IMR-90 (cell line): ENCODE data around the gene FAM240A. TPM values are rescaled to one million over a fixed set of nuclear protein-coding genes. Genes with fewer than 3 reads are reported as not detected.

Experiments
- ATAC-seq: fragments of 200-7000 bp; cut with Tn5 transposase; 2 replicates; pipeline ENCODE4 v1.9.1; 2020; ENCODE audit warnings: low read depth, mild to moderate bottlenecking, moderate library complexity
- BruUV-seq: library from RNA; stranded (reverse); fragments of 400-500 nt; replicated peaks from 2 replicates; lab custom pipeline; 2021; lab: Mats Ljungman, UMichigan
- CTCF ChIA-PET: fragments of 300-600 bp; formaldehyde crosslinking; extraction: SDS; loops from one replicate; lab custom pipeline; 2021; ENCODE audit warnings: antibody characterized with exemption; lab: Yijun Ruan, JAX
- POLR2A ChIA-PET: fragments of 300-600 bp; sonication (Branson Sonifier 250); formaldehyde crosslinking; loops from one replicate; lab custom pipeline; 2022; ENCODE audit warnings: antibody characterized with exemption; ENCODE audit not compliant: unreplicated experiment; lab: Charles Lee
- DNase-seq: peaks from one replicate; pipeline ENCODE4 v3.0.0; 2013
- H2AFZ ChIP-seq: replicated peaks from 2 replicates; pipeline ENCODE3; 2013; ENCODE audit warnings: low read length, mild to moderate bottlenecking; ENCODE audit not compliant: poor library complexity
- H2AK5ac ChIP-seq: 2 replicates; pipeline ENCODE4 v1.6.1; 2013; ENCODE audit warnings: low read depth, low read length, inconsistent platforms
- H2AK9ac ChIP-seq: replicated peaks from 2 replicates; pipeline ENCODE3; 2013; ENCODE audit warnings: mild to moderate bottlenecking, low read depth, low read length, moderate library complexity; ENCODE audit not compliant: poor library complexity
- H2BK120ac ChIP-seq: 2 replicates; pipeline ENCODE4 v1.6.1; 2013; ENCODE audit warnings: low read depth, low read length, inconsistent platforms
- H2BK15ac ChIP-seq: 3 replicates; pipeline ENCODE4 v1.6.1; 2013; ENCODE audit warnings: low read depth, low read length, inconsistent platforms
- H2BK20ac ChIP-seq: 2 replicates; pipeline ENCODE4 v1.6.1; 2013; ENCODE audit warnings: low read depth, mild to moderate bottlenecking, inconsistent platforms, low read length, moderate library complexity
- H2BK5ac ChIP-seq: 2 replicates; pipeline ENCODE4 v1.6.1; 2013; ENCODE audit warnings: mild to moderate bottlenecking, low read depth, low read length, inconsistent platforms; ENCODE audit not compliant: poor library complexity, severe bottlenecking
- H3K14ac ChIP-seq: replicated peaks from 2 replicates; pipeline ENCODE4 v1.6.1; 2013; ENCODE audit warnings: low read depth, low read length, inconsistent platforms
- H3K18ac ChIP-seq: 2 replicates; pipeline ENCODE4 v1.6.1; 2013; ENCODE audit warnings: low read depth, low read length, control low read depth
- H3K23ac ChIP-seq: 2 replicates; pipeline ENCODE4 v1.6.1; 2013; ENCODE audit warnings: low read depth, low read length, inconsistent platforms
- H3K27ac ChIP-seq: 2 replicates; pipeline ENCODE4 v1.5.1; 2013; ENCODE audit warnings: mild to moderate bottlenecking, control low read depth, low read length; ENCODE audit not compliant: insufficient read depth
- H3K27me3 ChIP-seq: 2 replicates; pipeline ENCODE4 v1.6.1; 2013; ENCODE audit warnings: low read length; ENCODE audit not compliant: control insufficient read depth, insufficient read depth
- H3K36me3 ChIP-seq: 2 replicates; pipeline ENCODE4 v1.6.1; 2013; ENCODE audit warnings: low read length, mixed read lengths; ENCODE audit not compliant: control insufficient read depth, insufficient read depth
- H3K4ac ChIP-seq: 2 replicates; pipeline ENCODE4 v1.6.1; 2013; ENCODE audit warnings: low read depth, low read length, inconsistent platforms
- H3K4me1 ChIP-seq: 2 replicates; pipeline ENCODE4 v1.6.1; 2013; ENCODE audit warnings: low read length, mixed read lengths; ENCODE audit not compliant: control insufficient read depth, insufficient read depth
- H3K4me2 ChIP-seq: 2 replicates; pipeline ENCODE4 v1.6.1; 2013; ENCODE audit warnings: low read depth, mild to moderate bottlenecking, control low read depth, low read length, moderate library complexity
- H3K4me3 ChIP-seq: 2 replicates; pipeline ENCODE4 v1.5.1; 2013; ENCODE audit warnings: low read depth, mild to moderate bottlenecking, control low read depth, low read length, moderate library complexity; ENCODE audit not compliant: insufficient read depth
- H3K56ac ChIP-seq: 2 replicates; pipeline ENCODE4 v1.6.1; 2013; ENCODE audit warnings: low read length, inconsistent platforms; ENCODE audit not compliant: insufficient read depth; ENCODE audit errors: extremely low read depth
- H3K79me1 ChIP-seq, 2 experiments: 2 replicates each; pipeline ENCODE4 v1.6.1; 2013; ENCODE audit warnings: low read length in 2 of 2, inconsistent platforms in 1 of 2, low read depth in 1 of 2
- H3K9ac ChIP-seq: 2 replicates; pipeline ENCODE4 v1.6.1; 2013; ENCODE audit warnings: low read depth, low read length, control low read depth
- H3K9me1 ChIP-seq: 2 replicates; pipeline ENCODE4 v1.6.1; 2013; ENCODE audit warnings: low read length, inconsistent platforms; ENCODE audit not compliant: insufficient read depth
- H3K9me3 ChIP-seq: 2 replicates; pipeline ENCODE4 v1.6.1; 2013; ENCODE audit warnings: low read length; ENCODE audit not compliant: control insufficient read depth, insufficient read depth
- H4K20me1 ChIP-seq: 2 replicates; pipeline ENCODE4 v1.6.1; 2013; ENCODE audit warnings: low read length, inconsistent platforms; ENCODE audit not compliant: insufficient read depth
- H4K5ac ChIP-seq: 2 replicates; pipeline ENCODE4 v1.6.1; 2013; ENCODE audit warnings: mild to moderate bottlenecking, low read depth, low read length, control low read depth
- H4K8ac ChIP-seq, 2 experiments: 2 replicates each; pipeline ENCODE4 v1.6.1; 2013; ENCODE audit warnings: low read depth in 2 of 2, low read length in 2 of 2, control low read depth in 1 of 2, inconsistent platforms in 1 of 2
- H4K91ac ChIP-seq: 2 replicates; pipeline ENCODE4 v1.6.1; 2013; ENCODE audit warnings: low read depth, low read length, inconsistent platforms; ENCODE audit not compliant: insufficient read depth
- BHLHE40 ChIP-seq: fragments of 150-350 bp; IDR thresholded peaks from 2 replicates; pipeline ENCODE4 v1.6.1; 2016; ENCODE audit warnings: mild to moderate bottlenecking, low read depth, low read length
- CHD1 ChIP-seq: IDR thresholded peaks from 2 replicates; pipeline ENCODE4 v1.6.1; 2012; ENCODE audit warnings: low read depth, low read length, improper control_type of control experiment
- WGBS, 2 experiments: methylation state at CpG; one replicate each; pipeline versions ENCODE4 v1.1.5 to v1.1.7; 2013; ENCODE audit warnings: missing lambda C conversion rate in 2 of 2; ENCODE audit not compliant: insufficient read length in 1 of 2; ENCODE audit errors: extremely low coverage in 2 of 2; 5-methylcytosine and 5-hydroxymethylcytosine counted together
- dilution Hi-C: fragments of 300-500 bp; cut with HindIII; formaldehyde crosslinking; loops from one replicate; pipeline ENCODE4 v1.14.3; 2018; ENCODE audit warnings: low sequenced_read_pairs; ENCODE audit not compliant: unreplicated experiment
- in situ Hi-C: fragments of 300-500 bp; cut with MboI; formaldehyde crosslinking; loops from 3 replicates; pipeline ENCODE4 v1.14.3; 2019; ENCODE audit warnings: low sequenced_read_pairs, inconsistent platforms, mixed read lengths
- intact Hi-C: fragments of 100-400 bp; cut with micrococcal nuclease; formaldehyde crosslinking; loops from 2 replicates; pipeline ENCODE4 v1.10.0; 2022
- polyA plus RNA-seq, 3 experiments: library from polyadenylated mRNA; depleted of rRNA; stranded (reverse); fragments of >200 nt; gene quantifications; 2 replicates each; pipeline ENCODE4 v1.2.3, GENCODE V29; 2012; ENCODE audit warnings: low replicate concordance in 1 of 3
- total RNA-seq: library from RNA; depleted of rRNA; stranded (reverse); fragments of >200 nt; gene quantifications from 2 replicates; pipeline ENCODE4 v1.2.3, GENCODE V29; 2012

The FAM240A gene
- total and polyA plus RNA-seq, 2 of the 4 experiments (the other 2 are of a cell fraction) = not detected

DNA sequence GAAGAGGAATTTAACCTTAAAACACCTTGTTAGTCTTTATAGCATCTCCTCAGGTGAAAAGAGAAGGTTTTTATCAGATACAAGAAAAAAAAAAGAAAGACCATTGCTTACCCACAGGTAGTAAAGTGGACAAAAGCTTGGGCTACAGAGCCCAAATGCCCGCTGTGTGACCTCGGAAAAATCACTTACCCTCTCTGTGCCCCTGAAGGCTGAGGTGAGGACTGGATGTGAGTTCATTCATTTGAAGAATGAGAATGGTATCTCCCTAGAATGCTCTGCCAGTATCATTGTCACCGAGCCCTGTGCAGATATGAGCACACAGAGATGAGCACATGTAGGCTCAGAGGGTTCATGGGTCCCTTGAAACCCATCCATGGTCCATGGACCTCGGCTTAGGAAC is 17.6 kb upstream of the FAM240A start:
- in situ Hi-C loops (no loop called here), intact Hi-C loops (no loop called here), dilution Hi-C loops (no loop called here)
- H2BK5ac ChIP-seq = no peak overlapping the region
- no peak for ATAC-seq
- H2AFZ ChIP-seq = no peak overlapping the region
- no peak overlapping the region for H3K27ac ChIP-seq
- H3K14ac ChIP-seq = no peak overlapping the region
- no peak overlapping the region for H2AK9ac ChIP-seq
- no peaks in the 10 kb centered on the region for H3K9me1 ChIP-seq
- no peak overlapping the region for H4K5ac ChIP-seq
- H3K23ac ChIP-seq = no peak overlapping the region
- no peak for DNase-seq
- H3K56ac ChIP-seq = no peak overlapping the region
- no TSS peak for BruUV-seq
- no peak overlapping the region for H4K91ac ChIP-seq
- H3K9ac ChIP-seq = no peak overlapping the region
- ChIA-PET CTCF (no interaction called here), POLR2A (no interaction called here)
- H3K4ac ChIP-seq = no peak overlapping the region
- no peaks in the 10 kb centered on the region for H3K36me3 ChIP-seq
- H2BK15ac ChIP-seq = no peak overlapping the region
- TF ChIP-seq BHLHE40 = no peak
- TF ChIP-seq CHD1 = no peak
- H3K4me3 ChIP-seq = no peak overlapping the region
- H2BK120ac ChIP-seq = no peak overlapping the region
- no peak overlapping the region for H2BK20ac ChIP-seq
- H3K9me3 ChIP-seq = no peaks in the 10 kb centered on the region
- H3K18ac ChIP-seq = no peak overlapping the region
- no peaks in the 10 kb centered on the region for H3K4me1 ChIP-seq
- no peak overlapping the region for H4K8ac ChIP-seq
- H4K20me1 ChIP-seq = no peaks in the 10 kb centered on the region
- peaks cover 8% of the 10 kb centered on the region; the same call in 1 of the 2 replicates for H3K27me3 ChIP-seq
- H3K79me1 ChIP-seq = no peaks in the 10 kb centered on the region
- H2AK5ac ChIP-seq = no peak overlapping the region
- no CpG with 5 or more reads among the region's 4 CpGs for WGBS, 2 experiments
- no peak overlapping the region for H3K4me2 ChIP-seq
